Astrocyte (in vitro differentiated cells and primary cell): ENCODE results near the gene FOXB1.

Experiments
- EZH2 ChIP-seq: IDR thresholded peaks from 2 replicates; pipeline ENCODE4 v1.6.1; 2012; ENCODE audit warnings: mild to moderate bottlenecking, low read length, inconsistent platforms; ENCODE audit not compliant: insufficient read depth
- TF ChIP-seq, protein P1 (sequence below): IDR thresholded peaks from 2 replicates; pipeline ENCODE4 v1.5.1; 2011; ENCODE audit warnings: low read depth, mild to moderate bottlenecking, inconsistent platforms, low read length, moderate library complexity; ENCODE audit not compliant: insufficient read depth

DNA sequence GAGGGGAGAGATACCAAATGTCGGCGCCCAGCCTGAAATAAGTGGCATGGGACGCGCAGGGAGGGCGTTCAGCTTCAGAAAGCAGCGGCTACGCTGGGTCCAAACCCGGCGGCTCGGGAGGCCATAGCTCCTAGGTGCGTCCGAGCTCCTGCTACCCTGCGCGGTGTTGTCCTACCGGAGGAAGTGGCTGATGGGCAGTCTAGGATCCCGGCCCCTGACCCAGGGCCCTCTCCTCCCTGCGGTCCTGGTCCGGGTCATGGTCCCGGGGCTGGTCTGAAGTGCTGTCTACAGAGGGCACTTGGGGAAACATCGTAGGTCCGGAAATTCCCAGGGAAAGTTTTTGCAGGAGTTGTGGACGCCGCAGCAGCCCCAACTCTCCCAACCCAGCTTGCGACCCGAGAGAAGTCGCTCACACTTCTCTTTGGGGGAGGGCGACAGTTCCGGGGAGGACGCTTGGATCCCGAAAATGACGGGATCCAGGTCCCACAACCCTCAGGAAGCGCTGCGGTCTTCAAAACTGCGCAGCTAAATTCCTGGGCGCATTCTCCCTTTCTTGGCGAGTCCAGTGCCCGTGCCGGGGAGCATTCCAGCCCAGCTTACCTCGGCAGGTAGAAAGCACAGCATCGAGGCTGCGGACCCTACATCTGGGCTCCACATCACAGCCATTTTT is 9.1 kb upstream of the FOXB1 start:
- TF ChIP-seq, protein P1, sequence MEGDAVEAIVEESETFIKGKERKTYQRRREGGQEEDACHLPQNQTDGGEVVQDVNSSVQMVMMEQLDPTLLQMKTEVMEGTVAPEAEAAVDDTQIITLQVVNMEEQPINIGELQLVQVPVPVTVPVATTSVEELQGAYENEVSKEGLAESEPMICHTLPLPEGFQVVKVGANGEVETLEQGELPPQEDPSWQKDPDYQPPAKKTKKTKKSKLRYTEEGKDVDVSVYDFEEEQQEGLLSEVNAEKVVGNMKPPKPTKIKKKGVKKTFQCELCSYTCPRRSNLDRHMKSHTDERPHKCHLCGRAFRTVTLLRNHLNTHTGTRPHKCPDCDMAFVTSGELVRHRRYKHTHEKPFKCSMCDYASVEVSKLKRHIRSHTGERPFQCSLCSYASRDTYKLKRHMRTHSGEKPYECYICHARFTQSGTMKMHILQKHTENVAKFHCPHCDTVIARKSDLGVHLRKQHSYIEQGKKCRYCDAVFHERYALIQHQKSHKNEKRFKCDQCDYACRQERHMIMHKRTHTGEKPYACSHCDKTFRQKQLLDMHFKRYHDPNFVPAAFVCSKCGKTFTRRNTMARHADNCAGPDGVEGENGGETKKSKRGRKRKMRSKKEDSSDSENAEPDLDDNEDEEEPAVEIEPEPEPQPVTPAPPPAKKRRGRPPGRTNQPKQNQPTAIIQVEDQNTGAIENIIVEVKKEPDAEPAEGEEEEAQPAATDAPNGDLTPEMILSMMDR, result no peak
- peak; percentile 40 for TF ChIP-seq EZH2
